SK-N-MC (cell line): Measurements from ENCODE around the gene ATXN7L2.

Experiments used
- EZH2 ChIP-seq: fragments of 200-600 bp; sonication (generic); IDR thresholded peaks from one replicate; pipeline ENCODE4 v1.6.1; 2017; ENCODE audit warnings: antibody characterized with exemption
- POLR2AphosphoS5 ChIP-seq: IDR thresholded peaks from 2 replicates; pipeline ENCODE4 v1.6.1; 2012; ENCODE audit warnings: mild to moderate bottlenecking, low read depth, low read length, borderline replicate concordance

GRCh38 chr1:109521002-109521951 is 37.6 kb downstream of the ATXN7L2 start:
- TF ChIP-seq EZH2 (no peak), POLR2AphosphoS5 (no peak)
